NCI-H345 treated with DMSO at 0.1 percent for 48 hours (cell line): Measurements from ENCODE around the gene GAPT.
"Not testable (repeated sequence)": the region's sequence is repeated elsewhere in the genome, so short reads cannot be mapped to it uniquely, and the experiment has no call there.

Experiments used
- DNase-seq: peaks from one replicate; lab custom pipeline; 2025; ENCODE audit not compliant: unreplicated experiment; lab: John Stamatoyannopoulos, UW

Gene GAPT

GRCh38 chr5:58503390-58504046 is 12.3 kb downstream of the GAPT start:
- DNase-seq, result no peak

- no peak for DNase-seq
Measured at GRCh38 chr5:58504766-58505165, 13.5 kb downstream of the GAPT start.

GRCh38 chr5:58505502-58505901 is 14.3 kb downstream of the GAPT start:
- DNase-seq, result no peak

- no peak for DNase-seq
Measured at GRCh38 chr5:58505971-58506640, 14.9 kb downstream of the GAPT start.

- DNase-seq, result no peak
Measured at GRCh38 chr5:58507715-58508114, 16.5 kb downstream of the GAPT start.

- no peak for DNase-seq
Measured at GRCh38 chr5:58517198-58517597, 26.0 kb downstream of the GAPT start.

GRCh38 chr5:58523956-58524355 is 32.7 kb downstream of the GAPT start:
- DNase-seq, result no peak

- no peak for DNase-seq
Measured at GRCh38 chr5:58524571-58524970, 33.3 kb downstream of the GAPT start.

GRCh38 chr5:58530942-58531490 is 39.8 kb downstream of the GAPT start:
- no peak for DNase-seq

- DNase-seq, result not testable (repeated sequence)
Measured at GRCh38 chr5:58541935-58542334, 50.7 kb downstream of the GAPT start.

GRCh38 chr5:58542709-58543108 is 51.5 kb downstream of the GAPT start:
- peak; percentile 19 for DNase-seq

GRCh38 chr5:58543723-58544122 is 52.5 kb downstream of the GAPT start:
- DNase-seq, result no peak

GRCh38 chr5:58544195-58544594 is 53.0 kb downstream of the GAPT start:
- no peak for DNase-seq

GRCh38 chr5:58544926-58545325 is 53.7 kb downstream of the GAPT start:
- no peak for DNase-seq

- DNase-seq, result no peak
Measured at GRCh38 chr5:58545912-58546311, 54.7 kb downstream of the GAPT start.
